H9 (cell line): ENCODE data around the gene PIGW. TPM values are rescaled to one million over a fixed set of nuclear protein-coding genes. Genes with fewer than 3 reads are reported as not detected.

Source experiments
- DNase-seq: peaks from one replicate; pipeline ENCODE4 v3.0.0-alpha.2; 2017
- H2AFZ ChIP-seq: one replicate; pipeline ENCODE4 v1.6.1; 2013; ENCODE audit warnings: mild to moderate bottlenecking, low read length, control low read depth, moderate library complexity
- H2AK5ac ChIP-seq: 2 replicates; pipeline ENCODE4 v1.6.1; 2013; ENCODE audit warnings: low read length, control low read depth, mixed read lengths; ENCODE audit not compliant: insufficient read length
- H2BK120ac ChIP-seq: one replicate; pipeline ENCODE4 v1.6.1; 2013; ENCODE audit warnings: low read depth, mild to moderate bottlenecking, low read length, control low read depth, inconsistent platforms; ENCODE audit not compliant: poor library complexity, severe bottlenecking
- H2BK12ac ChIP-seq: 2 replicates; pipeline ENCODE4 v1.6.1; 2013; ENCODE audit warnings: low read length, control low read depth, mixed read lengths, low read depth; ENCODE audit not compliant: insufficient read length
- H2BK15ac ChIP-seq: 2 replicates; pipeline ENCODE4 v1.6.1; 2013; ENCODE audit warnings: low read depth, low read length, control low read depth
- H2BK20ac ChIP-seq: one replicate; pipeline ENCODE4 v1.6.1; 2013; ENCODE audit warnings: low read depth, mild to moderate bottlenecking, low read length, control low read depth, inconsistent platforms; ENCODE audit not compliant: poor library complexity, severe bottlenecking
- H2BK5ac ChIP-seq: 2 replicates; pipeline ENCODE4 v1.6.1; 2013; ENCODE audit warnings: low read length, control low read depth, mixed read lengths; ENCODE audit not compliant: insufficient read length
- H3K14ac ChIP-seq: 2 replicates; pipeline ENCODE4 v1.6.1; 2013; ENCODE audit warnings: low read length, control low read depth; ENCODE audit not compliant: insufficient read depth
- H3K18ac ChIP-seq: 2 replicates; pipeline ENCODE4 v1.6.1; 2013; ENCODE audit warnings: low read depth, mild to moderate bottlenecking, mixed read lengths, low read length, control low read depth; ENCODE audit not compliant: insufficient read length
- H3K23ac ChIP-seq: 2 replicates; pipeline ENCODE4 v1.6.1; 2013; ENCODE audit warnings: low read length, control low read depth, mixed read lengths, low read depth; ENCODE audit not compliant: insufficient read length
- H3K23me2 ChIP-seq: 2 replicates; pipeline ENCODE4 v1.6.1; 2013; ENCODE audit warnings: low read depth, mild to moderate bottlenecking, mixed read lengths, low read length, control low read depth; ENCODE audit not compliant: insufficient read length, poor library complexity, severe bottlenecking
- H3K27ac ChIP-seq: 2 replicates; pipeline ENCODE4 v1.5.1; 2013; ENCODE audit warnings: low read length, control low read depth, mixed read lengths, low read depth; ENCODE audit not compliant: insufficient read length
- H3K27me3 ChIP-seq: 2 replicates; pipeline ENCODE4 v1.6.1; 2013; ENCODE audit warnings: low read length, control low read depth, inconsistent platforms; ENCODE audit not compliant: insufficient read depth
- H3K4ac ChIP-seq: 2 replicates; pipeline ENCODE4 v1.6.1; 2013; ENCODE audit warnings: low read depth, mild to moderate bottlenecking, control low read depth, inconsistent platforms, low read length, moderate library complexity
- H3K4me1 ChIP-seq: 2 replicates; pipeline ENCODE4 v1.6.1; 2013; ENCODE audit warnings: low read length, control low read depth, inconsistent platforms; ENCODE audit not compliant: insufficient read depth
- H3K4me2 ChIP-seq: 2 replicates; pipeline ENCODE4 v1.6.1; 2013; ENCODE audit warnings: low read length, control low read depth, mixed read lengths; ENCODE audit not compliant: insufficient read length, insufficient read depth
- H3K56ac ChIP-seq: 2 replicates; pipeline ENCODE4 v1.6.1; 2013; ENCODE audit warnings: low read depth, mild to moderate bottlenecking, mixed read lengths, low read length, control low read depth; ENCODE audit not compliant: insufficient read length
- H3K79me1 ChIP-seq: 2 replicates; pipeline ENCODE4 v1.6.1; 2013; ENCODE audit warnings: low read depth, mild to moderate bottlenecking, moderate library complexity, low read length, control low read depth, inconsistent platforms; ENCODE audit not compliant: insufficient read depth, poor library complexity, severe bottlenecking
- H3K79me2 ChIP-seq: 2 replicates; pipeline ENCODE4 v1.6.1; 2013; ENCODE audit warnings: low read length, control low read depth, inconsistent platforms; ENCODE audit not compliant: insufficient read depth
- H3K9ac ChIP-seq: 2 replicates; pipeline ENCODE4 v1.6.1; 2013; ENCODE audit warnings: low read length, control low read depth, mixed read lengths; ENCODE audit not compliant: insufficient read length; ENCODE audit errors: extremely low read depth
- H3K9me3 ChIP-seq: one replicate; pipeline ENCODE4 v1.6.1; 2013; ENCODE audit warnings: low read depth, low read length, inconsistent platforms; ENCODE audit not compliant: control insufficient read depth
- H3T11ph ChIP-seq: one replicate; pipeline ENCODE4 v1.6.1; 2013; ENCODE audit warnings: mild to moderate bottlenecking, low read length, control low read depth, inconsistent platforms
- H4K20me1 ChIP-seq: one replicate; pipeline ENCODE4 v1.6.1; 2013; ENCODE audit not compliant: control insufficient read depth, insufficient read length, insufficient read depth
- H4K5ac ChIP-seq: 2 replicates; pipeline ENCODE4 v1.6.1; 2013; ENCODE audit warnings: low read depth, mild to moderate bottlenecking, mixed read lengths, low read length, control low read depth; ENCODE audit not compliant: insufficient read length
- H4K8ac ChIP-seq: replicated peaks from 2 replicates; pipeline ENCODE4 v1.6.1; 2013; ENCODE audit warnings: low read length, control low read depth, mixed read lengths, low read depth; ENCODE audit not compliant: insufficient read length
- H4K91ac ChIP-seq: 2 replicates; pipeline ENCODE4 v1.6.1; 2013; ENCODE audit warnings: low read depth, mild to moderate bottlenecking, moderate library complexity, mixed read lengths, low read length, control low read depth; ENCODE audit not compliant: insufficient read length
- H3K27ac Mint-ChIP-seq, 3 experiments: 2 replicates in 2 of 3; 3 replicates in 1 of 3; pipeline ENCODE4 v1.8.0; 2020 to 2021; ENCODE audit warnings: mixed read lengths in 3 of 3, mild to moderate bottlenecking in 1 of 3, moderate library complexity in 1 of 3
- H3K27me3 Mint-ChIP-seq: 2 replicates; pipeline ENCODE4 v1.8.0; 2021; ENCODE audit warnings: low read depth, mild to moderate bottlenecking, moderate library complexity, mixed read lengths
- H3K36me3 Mint-ChIP-seq, 3 experiments: 2 replicates in 2 of 3; 3 replicates in 1 of 3; pipeline ENCODE4 v1.8.0; 2020 to 2021; ENCODE audit warnings: low read depth in 3 of 3, mixed read lengths in 3 of 3; ENCODE audit not compliant: insufficient read depth in 1 of 3
- H3K4me1 Mint-ChIP-seq, 2 experiments: 2 replicates each; pipeline ENCODE4 v1.8.0; 2020; ENCODE audit warnings: mixed read lengths in 2 of 2
- H3K4me3 Mint-ChIP-seq, 2 experiments: 2 replicates in 1 of 2; 3 replicates in 1 of 2; pipeline ENCODE4 v1.8.0; 2020 to 2021; ENCODE audit warnings: mild to moderate bottlenecking in 2 of 2, mixed read lengths in 2 of 2, moderate library complexity in 1 of 2
- H3K9me3 Mint-ChIP-seq, 2 experiments: 2 replicates in 1 of 2; 3 replicates in 1 of 2; pipeline ENCODE4 v1.8.0; 2020; ENCODE audit warnings: mild to moderate bottlenecking in 2 of 2, mixed read lengths in 2 of 2, moderate library complexity in 1 of 2
- total RNA-seq: library from RNA; stranded (reverse); gene quantifications from 2 replicates; pipeline ENCODE4 v1.2.1, GENCODE V29; 2021
- TF ChIP-seq, protein P1 (sequence below): fragments of 200-600 bp; sonication (generic); conservative IDR thresholded peaks from 3 replicates; pipeline ENCODE4 v1.8.0; 2021; ENCODE audit warnings: antibody characterized with exemption, mild to moderate bottlenecking

The PIGW gene
- total RNA-seq, 1 experiment from 2014 or later = 26.2 TPM

DNA sequence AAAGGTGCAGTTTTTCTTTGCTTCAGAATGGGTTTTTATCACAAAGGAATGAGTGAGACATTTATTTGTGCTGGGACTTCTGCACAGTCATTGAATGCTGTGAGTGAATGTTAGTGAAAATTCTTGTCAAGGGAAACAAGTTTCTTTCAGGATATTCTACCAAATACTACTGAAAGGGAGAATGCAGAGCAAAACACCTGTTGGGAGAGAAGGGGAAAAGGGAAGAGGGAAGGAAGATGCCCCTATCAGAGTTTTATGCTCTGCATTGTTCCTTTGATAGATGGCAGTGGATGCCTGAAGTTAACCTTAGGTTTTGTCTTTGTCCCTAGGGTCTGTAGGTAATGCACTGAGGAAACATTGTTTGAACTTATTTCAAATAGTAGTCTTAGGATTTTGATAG, 13.0 kb downstream of the PIGW start:
- H3K9ac ChIP-seq = no peak overlapping the region
- TF ChIP-seq, protein P1, sequence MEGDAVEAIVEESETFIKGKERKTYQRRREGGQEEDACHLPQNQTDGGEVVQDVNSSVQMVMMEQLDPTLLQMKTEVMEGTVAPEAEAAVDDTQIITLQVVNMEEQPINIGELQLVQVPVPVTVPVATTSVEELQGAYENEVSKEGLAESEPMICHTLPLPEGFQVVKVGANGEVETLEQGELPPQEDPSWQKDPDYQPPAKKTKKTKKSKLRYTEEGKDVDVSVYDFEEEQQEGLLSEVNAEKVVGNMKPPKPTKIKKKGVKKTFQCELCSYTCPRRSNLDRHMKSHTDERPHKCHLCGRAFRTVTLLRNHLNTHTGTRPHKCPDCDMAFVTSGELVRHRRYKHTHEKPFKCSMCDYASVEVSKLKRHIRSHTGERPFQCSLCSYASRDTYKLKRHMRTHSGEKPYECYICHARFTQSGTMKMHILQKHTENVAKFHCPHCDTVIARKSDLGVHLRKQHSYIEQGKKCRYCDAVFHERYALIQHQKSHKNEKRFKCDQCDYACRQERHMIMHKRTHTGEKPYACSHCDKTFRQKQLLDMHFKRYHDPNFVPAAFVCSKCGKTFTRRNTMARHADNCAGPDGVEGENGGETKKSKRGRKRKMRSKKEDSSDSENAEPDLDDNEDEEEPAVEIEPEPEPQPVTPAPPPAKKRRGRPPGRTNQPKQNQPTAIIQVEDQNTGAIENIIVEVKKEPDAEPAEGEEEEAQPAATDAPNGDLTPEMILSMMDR = no peak

More for the DNA sequence above, 13.0 kb downstream of the PIGW start:
- peaks cover 0 to 13% (median 0%) of the 10 kb centered on the region in 3 experiments; a peak in 4 of 7 replicates for H3K36me3 Mint-ChIP-seq
- H3K9me3 ChIP-seq = no peaks in the 10 kb centered on the region
- no peaks in the 10 kb centered on the region for H3K9me3 Mint-ChIP-seq
- H4K5ac ChIP-seq = no peak overlapping the region
- H3K14ac ChIP-seq = no peak overlapping the region
- no peak overlapping the region for H3K18ac ChIP-seq
- no peak for DNase-seq
- peak overlapping the region; percentile 65 to 87; a peak in 3 of 5 replicates for H3K4me3 Mint-ChIP-seq
- H3K4me1 Mint-ChIP-seq = peaks cover 19 to 25% of the 10 kb centered on the region in 2 experiments
- no peak overlapping the region for H2BK5ac ChIP-seq
- H3K56ac ChIP-seq = no peak overlapping the region
- no peak overlapping the region for H2BK20ac ChIP-seq
- H3K79me2 ChIP-seq = peaks cover 13% of the 10 kb centered on the region; the same call in 1 of the 2 replicates
- no peaks in the 10 kb centered on the region for H3K27me3 Mint-ChIP-seq
- H3T11ph ChIP-seq = no peak overlapping the region
- H2AK5ac ChIP-seq = no peak overlapping the region
- no peak overlapping the region for H4K91ac ChIP-seq
- H3K27ac ChIP-seq = no peak overlapping the region
- H2AFZ ChIP-seq = no peak overlapping the region
- H4K8ac ChIP-seq = no peak overlapping the region
- H4K20me1 ChIP-seq = no peaks in the 10 kb centered on the region
- H2BK12ac ChIP-seq = no peak overlapping the region
- no peak overlapping the region for H3K23ac ChIP-seq
- H2BK15ac ChIP-seq = no peak overlapping the region
- no peaks in the 10 kb centered on the region for H3K27me3 ChIP-seq
- H3K4me2 ChIP-seq = no peak overlapping the region
- no peaks in the 10 kb centered on the region for H3K79me1 ChIP-seq
- no peak overlapping the region for H3K4ac ChIP-seq
- H3K4me1 ChIP-seq = no peaks in the 10 kb centered on the region
- H3K23me2 ChIP-seq = peaks cover 5% of the 10 kb centered on the region
- H2BK120ac ChIP-seq = no peak overlapping the region
- peak overlapping the region in 1 of 3 experiments; percentile 36; a peak in 2 of 7 replicates for H3K27ac Mint-ChIP-seq
